GM11168 (cell line): ENCODE measurements around the gene ZNF766.
"Not testable (repeated sequence)": the region's sequence is repeated elsewhere in the genome, so short reads cannot be mapped to it uniquely, and the experiment has no call there.

Source experiments
- in situ Hi-C: fragments of 300-500 bp; cut with MboI; formaldehyde crosslinking; loops from one replicate; pipeline ENCODE4 v1.12.0; 2022; ENCODE audit warnings: low sequenced_read_pairs; ENCODE audit not compliant: unreplicated experiment

The ZNF766 gene

DNA sequence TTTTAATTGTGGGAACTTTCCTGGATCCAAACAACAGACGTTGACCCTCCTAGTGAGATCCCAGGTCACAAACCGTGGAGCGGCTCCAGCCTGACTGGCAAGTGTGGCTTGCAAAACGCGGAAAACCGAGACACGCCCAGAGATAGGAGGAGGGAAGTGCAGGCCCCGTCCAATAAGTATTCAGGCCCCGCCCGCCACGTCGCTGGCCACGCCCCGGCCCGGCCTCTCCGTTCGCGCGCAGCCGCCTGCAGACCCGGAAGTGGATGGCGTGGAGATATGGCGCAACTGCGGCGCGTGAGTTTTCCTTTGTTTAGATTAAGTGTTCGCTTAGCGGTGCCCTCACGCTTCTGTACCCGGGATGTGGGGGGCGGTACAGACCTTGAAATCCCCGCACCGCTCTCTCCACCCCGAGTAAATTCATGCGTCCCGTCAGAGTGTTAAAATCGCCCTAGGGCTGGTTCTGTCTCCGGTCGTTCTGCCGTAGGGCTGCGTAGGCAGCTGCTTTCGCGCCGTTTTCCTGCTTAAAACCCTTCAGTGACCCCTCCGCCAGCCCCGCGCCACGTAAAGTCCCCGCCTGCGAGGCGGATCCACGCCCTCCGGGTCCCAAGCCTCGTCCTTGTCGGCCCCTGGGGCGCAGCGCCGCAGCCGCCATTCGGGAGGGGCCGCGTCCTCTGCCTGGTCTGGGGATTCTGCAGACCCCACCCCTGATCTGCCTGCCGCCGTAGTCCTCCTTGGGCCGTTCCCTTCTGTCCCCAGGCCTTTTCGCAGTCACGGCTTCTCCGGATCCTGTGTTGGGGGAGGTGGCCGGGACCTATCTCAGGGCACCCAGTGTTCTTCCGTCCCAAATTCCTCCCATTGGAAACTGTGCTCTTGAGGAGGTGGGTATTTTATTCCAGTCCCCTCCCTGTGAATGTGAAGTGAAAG is at the start of gene ZNF766:
TSS of gene ZNF766 (plus strand) at position 250 of the 924 bp plus-strand sequence. CDS start at position 277, 27 bp downstream.
- in situ Hi-C loops = no loop called here

DNA sequence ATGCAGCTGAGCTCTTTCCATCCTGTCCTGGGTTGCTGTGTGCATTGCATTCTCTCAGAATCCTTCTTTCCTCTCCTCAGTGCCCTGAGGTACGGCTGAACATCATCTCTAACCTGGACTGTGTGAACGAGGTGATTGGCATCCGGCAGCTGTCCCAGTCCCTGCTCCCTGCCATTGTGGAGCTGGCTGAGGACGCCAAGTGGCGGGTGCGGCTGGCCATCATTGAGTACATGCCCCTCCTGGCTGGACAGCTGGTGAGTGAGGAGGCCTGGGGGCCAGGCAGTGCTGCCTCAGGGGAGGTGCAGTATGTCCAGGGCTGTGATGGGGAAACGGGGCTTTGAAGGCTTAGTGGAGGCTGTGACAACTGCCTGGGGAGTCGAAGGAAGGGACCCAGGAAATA is 49.8 kb upstream of the ZNF766 start:
- in situ Hi-C loops = no loop called here

DNA sequence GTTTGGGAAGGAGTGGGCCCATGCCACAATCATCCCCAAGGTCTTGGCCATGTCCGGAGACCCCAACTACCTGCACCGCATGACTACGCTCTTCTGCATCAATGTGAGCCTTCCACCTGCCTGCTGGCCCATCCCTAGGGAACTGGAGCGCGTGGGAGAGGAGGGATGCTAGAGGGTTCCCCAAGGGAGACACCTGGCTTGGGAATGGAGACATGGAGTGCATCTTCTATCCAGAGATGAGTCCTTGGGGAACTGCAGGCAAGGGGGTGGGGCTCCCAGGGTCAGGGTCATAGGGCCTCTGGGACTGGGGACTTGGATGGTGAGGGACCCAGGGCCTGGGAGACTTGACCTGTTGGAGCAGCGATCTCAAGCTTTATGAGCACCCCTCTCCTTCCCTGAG is 48.4 kb upstream of the ZNF766 start:
- in situ Hi-C loops = no loop called here

DNA sequence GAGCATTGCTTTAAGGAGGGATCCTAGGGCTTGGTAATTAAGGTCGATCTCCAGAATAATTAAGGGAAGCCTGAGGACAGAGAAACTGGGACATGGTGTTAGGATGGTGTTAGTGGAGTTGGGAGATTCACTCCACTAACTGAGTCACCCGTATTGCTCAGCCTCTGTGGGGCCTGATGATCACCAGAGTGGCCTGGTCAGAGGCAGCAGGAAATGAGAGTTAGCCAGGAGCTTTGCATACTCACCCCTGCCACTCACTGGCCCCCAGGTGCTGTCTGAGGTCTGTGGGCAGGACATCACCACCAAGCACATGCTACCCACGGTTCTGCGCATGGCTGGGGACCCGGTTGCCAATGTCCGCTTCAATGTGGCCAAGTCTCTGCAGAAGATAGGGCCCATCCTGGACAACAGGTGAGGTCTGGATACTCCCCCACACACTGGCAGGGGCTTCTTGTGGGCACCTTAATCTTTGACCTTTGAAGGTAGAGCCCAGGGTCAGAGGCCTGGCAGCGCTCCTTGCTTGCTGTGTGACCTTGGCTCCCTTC is 47.5 kb upstream of the ZNF766 start:
- in situ Hi-C loops = no loop called here

DNA sequence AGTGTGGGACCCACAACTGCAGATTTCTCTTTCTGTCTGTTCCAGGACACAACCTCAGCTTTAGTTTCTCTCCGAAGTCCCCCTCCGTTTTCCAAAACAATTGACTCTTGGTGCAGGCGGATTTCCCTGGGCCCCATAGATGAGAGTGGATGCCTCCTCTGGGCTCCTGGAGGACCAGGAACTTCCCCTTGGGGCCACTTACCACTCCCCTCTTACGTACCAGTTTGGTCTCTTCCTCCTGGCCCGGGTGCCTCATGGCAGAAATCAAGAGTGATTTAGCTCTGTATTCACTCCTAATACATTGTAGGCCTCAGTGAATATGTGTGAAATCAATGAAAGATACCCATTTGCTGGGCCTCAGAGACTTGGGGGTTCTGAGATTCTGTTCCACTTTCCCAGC is 45.2 kb upstream of the ZNF766 start:
- in situ Hi-C loops = no loop called here

DNA sequence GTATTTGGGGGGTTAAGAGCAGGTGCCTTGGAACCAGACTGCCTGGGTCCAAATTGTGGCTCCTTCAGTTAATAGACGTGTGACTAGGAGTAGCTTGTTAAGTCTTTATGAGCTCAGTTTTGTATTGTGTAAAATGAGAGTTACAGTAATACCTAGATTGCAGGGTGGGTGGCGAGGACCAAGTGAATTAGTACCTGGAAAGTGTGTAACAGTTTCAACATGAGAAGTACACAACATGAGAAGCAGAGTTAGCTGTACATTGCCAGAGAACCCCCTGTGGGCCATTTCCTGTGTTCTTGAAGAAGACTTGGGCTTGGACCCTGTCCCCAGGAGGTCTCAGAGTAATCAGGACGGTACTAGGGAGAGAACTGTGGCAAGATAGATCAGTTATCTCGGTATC is 42.7 kb upstream of the ZNF766 start:
- in situ Hi-C loops = no loop called here

DNA sequence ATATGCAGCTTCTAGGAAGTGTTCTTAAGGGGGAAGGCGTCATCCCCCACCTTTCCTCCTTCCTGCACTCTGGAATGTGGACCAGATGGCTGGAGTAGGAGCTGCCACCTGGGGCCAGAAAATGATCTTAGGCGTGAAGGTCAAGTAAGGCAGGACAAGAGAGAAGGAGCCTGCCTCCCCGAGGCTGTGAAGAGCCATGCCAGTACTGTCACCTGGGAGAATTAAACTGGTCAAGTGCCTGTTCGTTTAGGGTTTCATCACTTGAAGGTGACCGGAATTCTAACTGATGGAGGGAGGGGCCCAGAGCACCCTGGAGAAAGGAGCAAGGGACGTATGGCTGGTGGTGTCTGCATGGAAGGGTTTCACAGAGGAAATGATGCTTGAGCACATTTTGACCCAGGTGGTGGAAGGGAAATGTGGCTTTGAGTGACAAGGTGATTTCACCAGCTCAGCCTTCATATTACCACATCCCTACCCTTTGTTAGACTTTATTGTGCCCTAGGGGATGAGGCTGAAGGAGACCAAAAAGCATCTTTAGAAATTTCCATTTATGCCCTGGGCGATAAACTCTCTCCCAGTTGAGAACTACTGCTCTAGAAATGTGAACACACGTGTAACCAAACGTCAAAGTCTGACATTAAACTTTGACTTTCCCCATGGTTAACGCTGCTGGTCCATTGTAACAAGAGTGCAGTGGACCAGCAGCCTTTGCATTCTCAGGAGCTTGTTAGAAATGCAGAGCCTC is 42.0 kb upstream of the ZNF766 start:
- in situ Hi-C loops = no loop called here

DNA sequence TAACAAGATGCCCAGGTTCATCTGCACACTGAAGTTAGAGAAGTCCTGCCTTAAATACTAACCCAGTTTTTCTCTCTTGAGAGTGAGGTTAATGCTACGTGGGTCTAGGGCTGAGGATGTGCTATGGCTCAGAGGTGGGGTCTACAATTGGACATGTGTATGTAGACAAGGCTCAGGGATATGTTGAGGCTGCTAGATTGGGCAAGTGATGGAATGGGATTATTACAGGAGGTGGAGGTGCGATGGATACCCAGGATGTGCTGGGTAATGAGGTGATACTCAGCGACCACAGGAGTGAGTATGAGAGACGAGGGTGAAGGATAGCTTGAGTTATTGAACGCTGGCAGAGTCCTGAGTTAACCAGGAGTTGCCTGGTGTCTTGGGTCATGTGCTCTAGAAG is 41.4 kb upstream of the ZNF766 start:
- in situ Hi-C loops = no loop called here

DNA sequence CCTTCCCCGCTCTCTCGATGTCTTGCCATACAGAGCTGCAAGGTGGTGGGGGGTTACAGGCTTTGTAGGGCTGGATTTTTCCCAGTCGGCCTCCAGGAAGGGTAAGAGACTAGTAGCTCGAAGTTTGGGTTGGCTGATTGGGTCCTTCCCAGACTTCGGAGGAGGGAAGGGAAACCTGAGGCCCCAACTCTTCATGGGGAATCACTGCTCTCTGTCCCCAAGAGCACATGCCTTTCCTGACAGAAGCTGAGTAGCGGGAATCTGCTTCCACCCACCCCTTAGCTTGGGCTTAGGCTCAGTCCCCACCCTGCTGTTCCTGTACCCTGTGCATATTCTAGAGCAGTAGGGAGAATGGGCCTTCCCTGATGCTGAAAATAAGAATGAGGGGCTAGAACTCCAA is 39.9 kb upstream of the ZNF766 start:
- in situ Hi-C loops = no loop called here

DNA sequence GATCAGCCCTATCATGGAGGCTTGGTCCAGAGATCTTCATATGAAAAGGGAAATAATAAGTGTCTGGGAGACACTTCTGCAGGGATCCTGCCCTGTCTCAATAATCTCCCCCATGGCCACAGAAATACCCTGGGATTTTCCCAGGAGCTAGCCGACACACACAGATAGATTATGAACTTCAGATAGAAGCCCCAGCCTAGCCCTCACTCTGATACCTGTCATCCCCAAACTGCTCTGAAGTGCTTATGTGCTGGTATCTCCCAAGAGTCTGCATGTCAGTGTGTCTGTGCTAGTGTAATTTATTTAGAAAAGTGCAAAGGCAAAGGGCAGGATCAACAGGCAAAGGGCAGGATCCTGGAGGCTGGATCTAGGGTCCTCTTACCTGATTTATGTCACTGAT is 38.7 kb upstream of the ZNF766 start:
- in situ Hi-C loops = no loop called here

DNA sequence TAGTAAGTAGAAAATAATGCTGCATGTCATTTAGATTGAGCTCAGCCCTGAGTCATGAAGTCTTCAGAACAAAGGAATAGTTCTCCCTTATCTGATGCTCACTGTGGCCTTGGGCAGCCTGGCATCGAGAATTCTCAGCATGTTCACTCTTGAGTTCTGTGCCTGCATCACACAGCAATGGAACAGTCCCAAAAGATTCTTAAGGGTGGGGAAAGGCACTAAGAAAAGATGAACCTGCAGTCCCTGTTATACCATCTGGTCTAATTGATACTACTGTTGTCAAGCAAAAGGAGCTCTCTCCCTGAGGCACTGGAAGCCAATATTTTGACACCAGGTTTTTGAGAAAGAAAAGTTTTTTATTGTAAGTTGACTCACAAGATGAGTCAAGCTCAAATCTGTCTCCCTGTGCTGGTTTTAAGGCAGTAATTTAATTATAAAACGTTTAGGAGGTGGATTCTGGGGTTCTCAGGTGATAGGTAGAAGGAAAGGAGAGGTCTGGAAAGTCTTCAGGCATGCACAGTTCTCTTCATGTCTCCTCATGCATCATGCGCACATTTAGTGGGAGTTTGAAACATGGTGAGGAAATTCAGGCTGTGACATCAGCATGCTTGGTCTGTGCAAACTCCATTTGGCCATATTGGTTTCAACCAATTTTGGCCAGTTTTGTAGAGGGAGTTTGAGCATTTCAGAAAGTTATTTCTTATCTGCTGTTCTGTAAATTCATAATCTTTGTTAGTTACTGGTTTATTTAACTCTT is 38.1 kb upstream of the ZNF766 start:
- in situ Hi-C loops = no loop called here

DNA sequence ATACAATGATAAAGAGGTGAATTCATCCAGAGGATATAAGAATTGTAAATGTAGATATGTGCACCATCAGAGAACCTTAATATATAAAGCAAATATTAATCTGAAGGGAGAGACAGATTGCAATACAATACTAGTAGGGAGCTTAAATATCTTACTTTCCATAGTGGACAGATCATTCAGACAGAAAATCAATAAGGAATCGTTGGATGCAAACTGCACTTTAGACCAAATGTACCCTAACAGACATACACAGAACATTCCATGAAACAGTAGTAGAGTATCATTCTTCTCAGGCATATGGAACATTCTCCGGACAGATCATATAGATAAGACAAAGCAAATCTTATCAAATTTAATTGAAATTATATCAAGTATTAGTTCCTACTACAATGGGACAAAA is 35.0 kb upstream of the ZNF766 start:
- in situ Hi-C loops = no loop called here

DNA sequence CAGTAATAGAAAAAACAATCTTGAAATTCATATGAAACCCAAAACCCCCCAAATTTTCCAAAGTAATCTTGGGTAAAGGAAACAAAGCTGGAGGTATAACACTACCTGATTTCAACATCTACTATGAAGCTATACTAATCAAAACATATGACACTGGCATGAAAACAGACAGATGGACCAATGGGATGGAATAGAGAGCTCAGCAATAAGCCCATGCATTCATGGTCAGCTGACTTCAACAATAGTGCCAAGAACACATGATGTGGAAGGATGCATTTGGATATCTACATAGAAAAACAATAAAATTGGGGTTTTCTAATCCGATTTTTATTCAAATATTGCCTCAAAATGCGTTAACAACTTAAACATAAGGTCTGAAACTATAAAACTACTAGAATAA is 32.2 kb upstream of the ZNF766 start:
- in situ Hi-C loops = no loop called here

DNA sequence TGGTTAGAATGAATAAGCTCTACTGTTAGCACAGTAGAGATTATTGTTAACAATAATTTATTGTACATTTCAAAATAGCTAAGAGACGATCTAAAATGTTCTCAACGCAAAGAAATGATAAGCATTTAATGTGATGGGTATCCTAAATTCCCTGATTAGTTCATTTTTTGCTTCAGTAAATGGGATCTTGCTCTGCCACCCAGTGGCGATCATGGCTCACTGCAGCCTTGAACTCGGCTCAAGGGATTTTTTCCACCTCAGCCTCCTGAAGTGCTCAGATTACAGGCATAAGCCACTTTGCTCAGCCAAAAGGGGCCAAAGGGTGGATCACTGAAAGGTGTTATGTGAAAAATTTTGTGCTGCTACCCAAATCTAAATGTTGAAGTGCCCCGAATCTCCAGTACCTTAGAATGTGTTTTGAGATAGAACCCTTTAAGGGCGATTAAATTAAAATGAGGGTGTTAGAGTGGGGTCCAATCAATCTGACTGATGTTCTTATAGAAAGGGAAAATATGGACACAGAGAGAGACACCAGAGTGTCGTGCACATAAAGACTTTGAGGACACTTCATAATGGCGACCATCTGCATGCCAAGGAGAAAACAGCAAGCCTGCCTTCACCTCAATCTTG is 31.5 kb upstream of the ZNF766 start:
- in situ Hi-C loops = no loop called here

DNA sequence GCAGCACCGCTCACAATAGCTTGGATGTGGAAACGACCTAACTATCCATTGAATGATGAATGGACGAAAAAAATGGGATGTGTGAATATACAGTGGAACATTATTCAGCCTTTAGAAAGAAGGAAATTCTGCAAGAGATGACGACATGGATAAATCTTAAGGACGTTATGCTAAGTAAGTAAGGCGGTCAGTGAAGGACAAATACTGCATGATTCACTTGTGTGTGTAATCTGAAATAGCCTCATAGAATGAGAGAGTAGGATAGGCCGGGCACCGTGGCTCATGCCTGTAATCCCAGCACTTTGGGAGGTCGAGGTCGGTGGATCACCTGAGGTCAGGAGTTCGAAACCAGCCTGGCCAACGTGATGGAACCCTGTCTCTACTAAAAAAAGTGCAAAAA is 25.4 kb upstream of the ZNF766 start:
- in situ Hi-C loops = no loop called here

DNA sequence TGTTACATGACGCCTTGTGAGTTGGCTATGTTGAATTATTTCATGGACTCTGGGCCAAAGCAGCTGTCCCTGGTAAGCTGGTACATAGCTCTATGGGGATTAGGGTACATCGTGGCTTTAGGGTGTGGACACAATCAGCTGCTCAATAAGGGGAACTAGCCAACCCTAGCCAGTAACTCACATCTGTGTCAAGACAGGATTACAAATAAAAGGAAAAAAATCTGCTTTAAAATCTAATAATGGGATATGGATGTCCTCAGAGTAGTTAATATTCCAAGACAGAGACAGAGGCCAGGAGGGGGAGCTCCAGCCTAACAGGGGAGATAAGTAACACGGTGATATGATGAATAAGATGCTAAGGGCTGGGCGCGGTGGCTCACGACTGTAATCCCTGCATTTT is 21.1 kb upstream of the ZNF766 start:
- in situ Hi-C loops = no loop called here

DNA sequence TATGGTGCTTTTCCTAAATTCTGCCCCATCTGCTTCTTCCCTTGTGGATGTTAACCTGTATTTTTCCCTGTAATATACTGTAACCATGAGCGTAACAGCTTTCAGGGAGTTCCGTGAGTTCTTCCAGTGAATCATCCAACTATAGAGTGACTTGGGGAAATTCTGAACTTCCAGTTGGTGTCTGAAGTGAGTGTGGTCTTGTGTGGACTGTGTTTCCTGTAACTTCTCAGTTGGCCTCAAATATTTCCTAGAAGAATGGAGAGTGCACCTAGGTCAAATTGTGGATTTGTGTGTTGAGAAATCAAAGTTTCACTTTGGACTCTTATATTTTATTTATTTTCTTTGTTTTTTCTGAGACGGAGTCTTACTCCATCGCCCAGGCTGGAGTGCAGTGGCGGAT is 11.0 kb upstream of the ZNF766 start:
- in situ Hi-C loops = no loop called here

DNA sequence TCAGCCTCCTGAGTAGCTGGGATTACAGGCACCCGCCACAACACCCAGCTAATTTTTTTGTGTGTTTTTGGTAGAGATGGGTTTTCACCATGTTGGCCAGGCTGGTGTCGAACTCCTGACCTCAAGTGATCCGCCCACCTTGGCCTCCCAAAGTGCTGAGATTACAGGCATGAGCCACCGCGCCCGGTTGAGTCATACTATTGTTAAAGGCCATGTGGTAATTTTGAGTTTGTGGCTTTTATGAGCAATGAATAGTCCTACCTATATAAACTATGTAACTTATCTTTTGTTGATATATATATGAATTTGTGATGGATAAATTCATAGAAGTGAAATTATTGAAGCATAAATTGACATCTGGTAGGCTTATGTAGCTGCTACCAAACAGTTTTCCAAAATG is 3.8 kb upstream of the ZNF766 start:
- in situ Hi-C loops = not testable (repeated sequence)

DNA sequence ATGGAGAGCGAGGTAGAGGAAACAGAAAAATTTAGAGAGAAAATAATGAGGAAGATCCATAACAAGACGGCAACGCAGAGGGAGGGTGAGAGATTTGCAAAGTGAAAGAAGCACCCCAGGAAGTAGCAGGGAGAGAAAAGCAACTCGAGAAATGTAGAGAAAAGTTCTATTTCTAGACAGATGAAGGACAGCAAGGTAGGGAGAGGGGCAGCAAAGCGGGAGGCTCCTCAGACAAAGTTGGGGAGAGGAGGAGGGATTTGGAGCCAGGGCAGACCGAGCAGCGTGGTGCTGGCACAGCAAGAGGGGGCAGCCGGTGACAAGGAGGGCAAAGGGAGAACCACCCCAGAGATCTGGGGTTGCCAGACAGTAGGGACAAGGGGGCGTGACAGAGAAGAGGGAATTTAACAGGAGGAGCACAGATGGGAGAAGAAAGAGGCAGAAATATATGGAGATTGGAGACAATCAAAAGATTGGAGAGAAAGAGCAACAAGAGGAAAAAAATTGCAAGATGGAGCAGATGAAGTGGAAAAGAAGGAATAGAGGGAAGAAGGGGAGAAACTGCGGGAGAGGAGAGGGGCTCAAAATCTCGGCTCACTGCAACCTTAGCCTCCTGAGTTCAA is 989 bp downstream of the ZNF766 start:
- in situ Hi-C loops = no loop called here

DNA sequence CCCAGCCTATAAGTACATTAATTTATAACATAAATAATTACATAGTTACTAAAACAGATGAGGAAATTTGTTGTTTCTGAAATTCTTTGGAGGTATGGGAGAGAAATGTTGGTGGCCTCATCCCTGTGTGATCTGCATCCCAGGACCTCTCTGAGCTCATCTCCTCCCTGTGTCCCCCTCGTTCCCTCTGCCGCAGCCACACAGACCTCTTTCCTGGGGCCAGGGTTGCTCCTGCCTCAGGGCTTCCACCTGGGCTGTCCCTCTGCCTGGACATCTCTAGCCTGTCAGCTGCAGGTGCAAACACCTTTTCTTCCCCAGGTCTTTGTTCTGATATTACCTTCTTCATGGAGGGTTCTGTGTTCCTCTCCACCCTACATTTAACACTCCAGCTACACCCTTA is 3.9 kb downstream of the ZNF766 start:
- in situ Hi-C loops = no loop called here
